Ecto neural progenitor cell (in vitro differentiated cells): Measurements from ENCODE around the gene BBS10.
"Not testable (repeated sequence)": the region's sequence is repeated elsewhere in the genome, so short reads cannot be mapped to it uniquely, and the experiment has no call there.

Source experiments
- DNase-seq: peaks from one replicate; pipeline ENCODE4 v3.0.0-alpha.2; 2018; ENCODE audit warnings: low spot score

BBS10 gene

DNA sequence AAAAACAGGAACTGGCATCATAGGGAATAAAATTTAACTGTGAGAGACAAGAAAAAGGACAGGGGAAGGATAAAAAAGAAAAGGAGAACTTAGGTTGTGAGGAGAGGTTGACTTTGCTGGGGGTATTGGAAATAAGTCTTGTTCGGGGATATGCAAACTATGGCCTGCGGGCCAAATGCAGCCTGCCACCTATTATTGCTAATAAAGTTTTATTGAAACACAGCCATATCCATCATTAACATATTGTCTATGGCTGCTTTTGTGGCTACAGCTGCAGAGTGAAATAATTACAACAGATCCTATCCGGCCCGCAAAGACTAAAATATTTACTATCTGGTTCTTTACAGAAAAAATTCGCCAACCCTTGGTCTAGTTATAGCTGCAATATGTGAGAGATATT, 18.6 kb downstream of the BBS10 start:
- DNase-seq: no peak

DNA sequence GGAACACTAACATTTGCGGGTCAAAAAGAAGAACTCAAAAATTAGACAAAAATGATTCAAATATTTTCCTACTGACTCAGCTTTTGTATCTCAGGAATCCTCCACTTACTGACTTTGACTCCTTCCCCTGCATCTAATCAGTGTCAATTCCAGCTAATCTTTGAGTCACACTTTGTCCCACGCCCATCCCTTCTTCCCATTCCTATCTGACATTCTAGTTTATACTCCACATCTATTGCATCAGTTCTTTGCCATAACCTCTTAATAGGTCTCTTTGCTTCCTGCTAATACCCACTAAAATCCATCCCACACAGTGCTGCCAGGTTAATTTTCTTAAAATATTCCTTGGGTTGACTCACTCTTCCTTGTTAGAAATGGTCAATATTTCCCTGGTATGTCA, 19.1 kb downstream of the BBS10 start:
- DNase-seq: no peak

- not testable (repeated sequence) for DNase-seq
Measured at GRCh38 chr12:76319595-76320319, 28.5 kb downstream of the BBS10 start.

DNA sequence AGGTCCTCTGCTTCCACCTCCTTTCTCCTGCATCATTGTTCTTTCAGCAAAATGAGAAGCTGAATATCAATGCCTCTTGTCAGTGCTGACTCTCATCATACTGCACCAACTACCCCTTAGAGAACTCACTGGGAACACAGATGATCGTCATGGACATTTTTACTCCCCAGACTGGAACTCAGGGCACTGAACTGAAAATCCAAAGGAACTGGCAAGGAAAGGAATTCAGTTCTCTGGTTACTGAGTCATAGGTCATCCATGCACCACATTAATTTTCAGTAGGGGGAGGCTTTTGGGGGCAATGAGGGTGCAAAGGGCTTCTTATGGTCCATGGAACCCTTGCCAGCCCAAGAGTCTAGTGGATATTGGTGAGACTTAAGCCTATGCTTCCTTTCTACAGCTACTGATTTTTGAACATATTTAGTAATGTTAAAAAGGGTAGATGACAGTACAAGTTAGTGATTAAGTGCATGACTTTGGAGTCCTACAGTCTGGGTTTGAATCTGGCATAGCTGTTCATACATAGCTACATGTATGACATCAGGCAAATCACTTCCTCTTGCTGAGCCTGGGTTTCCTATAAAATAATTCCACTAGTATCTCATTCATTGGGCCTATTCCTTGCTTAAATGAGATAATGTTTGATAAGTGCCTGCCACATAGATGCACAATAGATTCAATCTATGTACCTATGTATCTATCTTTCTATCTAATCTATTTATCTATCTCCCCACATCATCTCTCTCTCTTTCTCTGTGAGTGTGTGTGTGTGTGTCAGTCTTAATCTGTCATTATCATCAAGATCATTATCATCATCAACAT, 29.2 kb downstream of the BBS10 start:
- DNase-seq: no peak

DNA sequence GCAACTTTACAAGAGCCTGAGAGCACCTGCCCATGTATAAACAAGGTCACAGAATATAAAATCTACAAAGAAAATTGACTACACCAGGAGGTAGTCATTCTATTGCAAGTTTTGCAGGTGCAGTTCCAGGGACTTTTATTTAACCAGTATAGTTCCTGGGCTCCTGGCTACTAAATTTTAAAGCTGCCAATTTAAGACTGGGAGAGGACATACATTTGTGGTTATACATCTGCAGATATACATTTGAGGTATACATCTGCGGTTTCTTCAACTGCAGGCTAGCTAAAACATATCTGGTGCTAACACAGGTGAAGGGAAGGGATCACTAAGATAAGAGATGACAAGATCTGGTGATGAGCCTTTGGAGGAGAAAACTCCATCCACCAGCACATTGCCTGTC, 30.2 kb downstream of the BBS10 start:
- no peak for DNase-seq

DNA sequence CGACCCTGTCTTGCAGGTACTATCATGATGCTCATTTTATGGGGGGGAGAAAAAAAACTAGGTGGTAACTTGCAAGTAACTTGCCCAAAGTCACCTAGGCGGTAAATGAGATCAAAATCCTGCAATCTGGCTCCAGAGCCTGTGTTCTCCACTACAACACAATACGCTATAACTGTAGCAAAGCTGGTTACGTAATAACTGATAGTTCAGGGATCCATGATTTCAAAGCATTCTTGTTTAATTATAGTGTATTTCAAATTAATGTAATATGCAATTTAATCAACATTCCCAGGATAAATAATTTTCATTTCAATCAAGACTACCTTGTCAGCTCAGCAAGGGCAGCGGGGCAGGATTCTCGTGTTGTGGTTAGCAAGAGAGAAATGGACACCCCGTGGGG, 31.7 kb downstream of the BBS10 start:
- DNase-seq: no peak

GRCh38 chr12:76313299-76313698, 34.9 kb downstream of the BBS10 start:
- no peak for DNase-seq

DNA sequence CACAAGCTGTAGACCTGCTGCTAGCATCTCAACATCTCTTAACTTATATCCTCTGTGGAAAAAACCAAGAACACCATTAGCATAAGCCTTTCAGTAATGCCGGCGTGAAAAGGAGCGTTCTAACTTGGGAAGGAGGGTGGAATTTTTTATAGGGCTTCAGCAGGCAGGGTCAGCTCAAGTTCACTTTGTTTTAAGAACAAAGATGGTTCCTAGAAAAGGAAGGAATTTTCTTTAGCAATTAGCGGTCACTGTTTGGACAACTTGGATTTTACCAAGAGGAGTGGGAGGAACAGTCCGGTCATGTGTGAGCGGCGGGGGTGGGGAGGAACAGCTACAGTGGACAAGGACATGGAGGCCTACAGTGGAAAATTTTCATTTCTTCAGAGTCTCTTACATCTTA, 35.9 kb downstream of the BBS10 start:
- DNase-seq: no peak

DNA sequence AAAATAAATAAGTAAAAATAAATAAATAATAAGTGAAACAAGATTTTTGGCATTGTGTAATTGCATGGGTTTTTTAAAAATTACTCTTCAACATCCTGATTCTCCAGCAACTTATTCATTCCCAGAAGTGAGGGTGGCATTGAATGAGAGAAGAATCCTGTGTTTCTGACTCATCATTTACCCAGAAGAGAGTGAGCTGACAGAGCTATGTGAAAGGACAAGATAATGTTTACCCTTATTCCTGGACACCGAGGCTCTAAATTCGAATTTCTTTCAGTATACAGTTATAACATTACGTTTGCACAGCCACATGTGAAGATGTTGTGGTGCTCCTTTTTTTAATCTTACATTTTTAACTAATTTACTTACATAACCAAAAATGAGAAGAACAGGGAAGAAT, 36.4 kb downstream of the BBS10 start:
- DNase-seq: no peak

DNA sequence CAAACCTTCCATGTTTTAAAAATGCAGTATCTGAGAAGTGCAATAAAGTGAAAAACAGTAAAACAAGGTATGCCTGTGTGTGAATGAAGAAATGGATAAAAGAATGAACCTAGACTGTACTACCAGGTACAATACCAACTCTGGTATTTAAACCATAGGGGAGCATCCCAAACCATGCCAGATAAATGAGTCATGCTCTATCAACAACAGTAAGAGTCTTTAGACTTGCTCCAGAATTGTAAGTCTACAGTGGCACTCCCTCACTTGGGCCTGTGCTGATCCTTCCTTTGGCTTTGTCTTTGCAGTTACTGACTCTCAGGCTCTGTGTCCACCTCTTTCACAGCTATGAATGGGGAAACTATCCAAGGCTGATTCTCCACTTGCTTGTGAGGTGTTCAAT, 38.1 kb downstream of the BBS10 start:
- no peak for DNase-seq

GRCh38 chr12:76308866-76309265, 39.3 kb downstream of the BBS10 start:
- no peak for DNase-seq

DNA sequence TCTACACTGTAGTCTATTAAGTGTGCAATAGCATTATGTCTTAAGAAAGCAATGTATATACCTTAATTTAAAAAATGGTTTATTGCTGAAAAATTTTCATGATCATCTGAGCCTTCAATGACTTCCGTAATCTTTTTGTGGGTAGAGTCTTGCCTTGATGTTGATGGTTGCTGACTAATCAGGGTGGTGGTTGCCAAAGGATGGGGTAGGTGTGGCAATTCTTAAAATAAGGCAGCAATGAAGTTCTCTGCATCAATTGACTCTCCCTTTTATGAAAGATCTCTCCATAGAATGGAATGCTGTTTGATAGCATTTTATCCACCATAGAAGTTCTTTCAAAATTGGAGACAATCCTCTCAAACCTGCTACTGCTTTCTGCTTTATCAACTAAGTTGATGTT, 41.1 kb downstream of the BBS10 start:
- no peak for DNase-seq

- no peak for DNase-seq
Measured at GRCh38 chr12:76303989-76304460, 44.2 kb downstream of the BBS10 start.

DNA sequence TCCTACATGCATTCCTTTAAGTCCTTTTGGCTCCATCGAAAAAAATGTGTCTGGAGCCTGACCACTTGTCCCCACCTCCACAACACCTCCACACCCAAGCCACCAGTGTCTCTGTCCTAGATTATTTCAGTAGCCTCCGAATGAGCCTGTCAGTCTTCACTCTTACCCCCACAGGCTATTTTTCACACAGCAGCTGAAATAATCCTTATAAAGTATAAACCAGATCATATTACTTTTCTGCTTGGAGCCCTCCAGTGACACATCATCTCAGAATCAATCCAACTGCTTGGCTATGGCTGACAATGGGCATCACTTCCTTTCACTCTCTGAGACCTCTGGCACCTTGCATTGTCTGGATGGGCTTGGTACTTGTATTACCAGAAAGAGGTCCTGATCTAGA, 44.9 kb downstream of the BBS10 start:
- DNase-seq: no peak

GRCh38 chr12:76300297-76300665, 47.9 kb downstream of the BBS10 start:
- DNase-seq: no peak

GRCh38 chr12:76299536-76300296, 48.5 kb downstream of the BBS10 start:
- DNase-seq: no peak
